GM13976 (cell line): ENCODE measurements around the gene ATF5.

ENCODE experiments used
- DNase-seq: peaks from one replicate; pipeline ENCODE4 v3.0.0; 2012; ENCODE audit warnings: low spot score
- CTCF ChIP-seq: IDR thresholded peaks from 2 replicates; pipeline ENCODE4 v1.5.1; 2012; ENCODE audit warnings: borderline replicate concordance, mild to moderate bottlenecking; ENCODE audit not compliant: insufficient read depth; ENCODE audit errors: extremely low read depth, missing control alignments, control extremely low read depth
- in situ Hi-C: fragments of 300-500 bp; cut with MboI; formaldehyde crosslinking; loops from one replicate; pipeline ENCODE4 v1.12.0; 2022; ENCODE audit warnings: low sequenced_read_pairs, mixed read lengths, inconsistent platforms; ENCODE audit not compliant: unreplicated experiment

ATF5 gene

GRCh38 chr19:49894879-49895565 lies 34.0 kb upstream of the ATF5 start:
- in situ Hi-C loops, result no loop called here
- no peak for TF ChIP-seq CTCF
- peak; percentile 71 for DNase-seq

GRCh38 chr19:49895566-49896297 lies 33.3 kb upstream of the ATF5 start:
- in situ Hi-C loops, result no loop called here
- TF ChIP-seq CTCF, result no peak
- peak; percentile 64 for DNase-seq

GRCh38 chr19:49896863-49897621 lies 32.0 kb upstream of the ATF5 start, which contains the start of gene IL4I1:
Gene IL4I1, minus strand, starts transcription at chr19:49896887. Its CDS starts 727 bp downstream, at chr19:49896160.
- in situ Hi-C loops, result no loop called here
- DNase-seq, result peak; percentile 82
- no peak for TF ChIP-seq CTCF

DNA sequence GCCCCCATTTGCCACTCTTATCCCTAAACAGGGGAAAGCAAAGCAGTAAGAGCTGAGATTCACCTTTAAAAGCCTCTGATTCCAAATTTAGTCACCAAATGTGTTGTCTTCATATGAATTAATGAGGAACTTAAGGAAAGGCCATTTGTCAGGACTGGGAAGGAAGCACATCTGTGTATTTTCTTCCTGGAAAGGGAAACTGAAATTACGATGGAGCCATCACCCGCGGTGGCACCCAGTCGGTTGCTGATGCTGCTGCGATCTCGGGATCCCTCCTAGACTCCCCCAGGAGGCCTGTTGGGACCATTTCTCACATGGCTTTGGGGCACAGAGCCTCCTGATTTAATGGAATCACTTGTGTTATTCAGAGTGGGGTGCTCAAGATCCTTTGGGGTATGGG lies 24.9 kb upstream of the ATF5 start:
- no peak for DNase-seq
- in situ Hi-C loops, result no loop called here
- TF ChIP-seq CTCF, result no peak

DNA sequence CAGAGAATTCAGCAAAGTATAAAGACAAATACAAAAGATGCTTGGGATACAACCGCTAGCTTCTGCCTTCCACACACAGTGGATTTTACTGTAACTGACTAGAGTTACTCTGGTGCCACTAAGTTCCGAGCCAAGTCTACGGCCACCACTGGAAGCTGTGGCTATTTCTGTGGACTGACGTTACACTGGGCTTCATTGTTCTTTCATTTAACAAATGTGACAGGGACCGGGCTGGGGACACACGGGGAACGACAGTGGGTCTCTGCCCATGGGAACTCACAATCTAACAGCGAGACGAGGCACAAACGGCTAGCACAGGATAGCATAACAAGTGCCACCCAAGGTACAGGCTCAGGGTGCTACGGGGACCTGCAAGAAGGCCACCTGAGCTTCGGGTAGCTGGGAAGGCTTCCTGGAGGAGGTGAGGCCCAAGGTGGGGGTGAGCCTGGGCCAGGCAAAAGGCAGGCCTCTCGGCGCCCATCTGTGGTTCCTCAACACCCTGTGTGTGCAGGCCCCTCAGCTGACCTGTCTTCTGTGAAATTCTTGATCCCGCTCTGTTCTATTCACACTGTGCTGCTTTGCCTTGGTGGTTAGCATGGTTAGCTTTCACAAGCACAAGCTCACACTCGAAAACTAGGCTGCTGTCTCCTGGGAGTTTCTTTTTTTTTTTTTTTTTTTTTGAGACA lies 22.0 kb upstream of the ATF5 start:
- TF ChIP-seq CTCF, result no peak
- no peak for DNase-seq
- in situ Hi-C loops, result no loop called here
